ENCODE results near the gene TIMM21. TPM values are rescaled to one million over a fixed set of nuclear protein-coding genes. Genes with fewer than 3 reads are reported as not detected.

TIMM21 gene
- total RNA-seq, 1 donor from 2014 or later: 44.9 TPM

- no peak for DNase-seq (ENCODE audit: low read depth)
Observed at GRCh38 chr18:74146756-74147155, 1.6 kb upstream of the TIMM21 start.

GRCh38 chr18:74147491-74147778, 888 bp upstream of the TIMM21 start:
- DNase-seq (ENCODE audit: low read depth): no peak

GRCh38 chr18:74148543-74149070, 284 bp downstream of the TIMM21 start:
- DNase-seq (ENCODE audit: low read depth): no peak

GRCh38 chr18:74149878-74150277, 1.6 kb downstream of the TIMM21 start:
- DNase-seq (ENCODE audit: low read depth): no peak

GRCh38 chr18:74152270-74152669, 3.9 kb downstream of the TIMM21 start:
- no peak for DNase-seq (ENCODE audit: low read depth)

GRCh38 chr18:74152857-74153256, 4.5 kb downstream of the TIMM21 start:
- no peak for DNase-seq (ENCODE audit: low read depth)

GRCh38 chr18:74153377-74153776, 5.1 kb downstream of the TIMM21 start:
- DNase-seq (ENCODE audit: low read depth): no peak

- no peak for DNase-seq (ENCODE audit: low read depth)
Observed at GRCh38 chr18:74153793-74154192, 5.5 kb downstream of the TIMM21 start.

- DNase-seq (ENCODE audit: low read depth): peak; percentile 5
Observed at GRCh38 chr18:74154716-74155115, 6.4 kb downstream of the TIMM21 start.

GRCh38 chr18:74155276-74155675, 7.0 kb downstream of the TIMM21 start:
- DNase-seq (ENCODE audit: low read depth): peak; percentile 9

GRCh38 chr18:74163019-74163660, 14.8 kb downstream of the TIMM21 start:
- no peak for DNase-seq (ENCODE audit: low read depth)

GRCh38 chr18:74166386-74166785, 18.1 kb downstream of the TIMM21 start:
- DNase-seq (ENCODE audit: low read depth): no peak

- DNase-seq (ENCODE audit: low read depth): no peak
Observed at GRCh38 chr18:74171910-74172606, 23.7 kb downstream of the TIMM21 start.

GRCh38 chr18:74172697-74173433, 24.5 kb downstream of the TIMM21 start:
- no peak for DNase-seq (ENCODE audit: low read depth)

GRCh38 chr18:74173434-74173750, 25.1 kb downstream of the TIMM21 start:
- no peak for DNase-seq (ENCODE audit: low read depth)

- no peak for DNase-seq (ENCODE audit: low read depth)
Observed at GRCh38 chr18:74175658-74176057, 27.3 kb downstream of the TIMM21 start.

- DNase-seq (ENCODE audit: low read depth): no peak
Observed at GRCh38 chr18:74178884-74179283, 30.6 kb downstream of the TIMM21 start.

- no peak for DNase-seq (ENCODE audit: low read depth)
Observed at GRCh38 chr18:74179623-74180199, 31.4 kb downstream of the TIMM21 start.

- DNase-seq (ENCODE audit: low read depth): no peak
Observed at GRCh38 chr18:74182335-74182734, 34.0 kb downstream of the TIMM21 start.

- no peak for DNase-seq (ENCODE audit: low read depth)
Observed at GRCh38 chr18:74183130-74183529, 34.8 kb downstream of the TIMM21 start.

GRCh38 chr18:74184875-74185274, 36.6 kb downstream of the TIMM21 start:
- no peak for DNase-seq (ENCODE audit: low read depth)

GRCh38 chr18:74185860-74186259, 37.5 kb downstream of the TIMM21 start:
- no peak for DNase-seq (ENCODE audit: low read depth)
